Lower leg skin (tissue), 3 donors: ENCODE data around the gene BMF.

Experiments used
- CTCF ChIP-seq, 3 donors: fragments of 450-650 bp; IDR thresholded peaks; one replicate each; pipeline ENCODE4 v1.5.1; 2016; ENCODE audit warnings: antibody characterized with exemption in 3 of 3, mild to moderate bottlenecking in 3 of 3, moderate library complexity in 2 of 3
- POLR2A ChIP-seq, 2 donors: fragments of 450-650 bp; IDR thresholded peaks; one replicate each; pipeline ENCODE4 v1.6.1; 2016 to 2017; ENCODE audit warnings: antibody characterized with exemption in 2 of 2, mild to moderate bottlenecking in 1 of 2, moderate library complexity in 1 of 2

GRCh38 chr15:40060236-40060961 is 48.3 kb downstream of the BMF start:
- TF ChIP-seq POLR2A (IDR thresholded peaks at IDR 0.05) (no peak), CTCF (IDR thresholded peaks at IDR 0.05) (no peak)
